HepG2 (cell line): ENCODE results near the gene FBXW10B. TPM values are rescaled to one million over a fixed set of nuclear protein-coding genes. Genes with fewer than 3 reads are reported as not detected.
"Not testable (repeated sequence)": the region's sequence is repeated elsewhere in the genome, so short reads cannot be mapped to it uniquely, and the experiment has no call there.

Experiments used
- ATAC-seq: fragments of 200-7000 bp; cut with Tn5 transposase; 3 replicates; pipeline ENCODE4 v1.9.1; 2020; ENCODE audit warnings: mild to moderate bottlenecking, moderate library complexity
- BruUV-seq: library from RNA; stranded (reverse); fragments of 400-500 nt; replicated peaks from 2 replicates; lab custom pipeline; 2021; lab: Mats Ljungman, UMichigan
- CTCF ChIA-PET: fragments of 300-600 bp; formaldehyde crosslinking; extraction: SDS; loops from one replicate; lab custom pipeline; 2021; ENCODE audit warnings: low total read pairs, inconsistent platforms, low intra/inter-chr PET ratio; lab: Yijun Ruan, JAX
- POLR2A ChIA-PET: fragments of 350-600 bp; sonication (Branson Sonifier 250); formaldehyde crosslinking; loops from one replicate; lab custom pipeline; 2020; ENCODE audit warnings: antibody characterized with exemption, inconsistent platforms; lab: Yijun Ruan, JAX
- DNase-seq: peaks from one replicate; pipeline ENCODE4 v3.0.0-alpha.2; 2015; ENCODE audit warnings: low spot score
- FAIRE-seq: peaks from 3 replicates; lab custom pipeline; 2011; peaks lifted over from hg19 to GRCh38; lab: Jason Lieb, UNC
- H2AFZ ChIP-seq: one replicate; pipeline ENCODE4 v1.6.1; 2011; ENCODE audit warnings: low read length, inconsistent platforms
- H3K27ac ChIP-seq: fragments of 300-600 bp; 3 replicates; pipeline ENCODE4 v1.8.0; 2011; ENCODE audit warnings: mixed run types, mild to moderate bottlenecking, mixed read lengths, low read length, inconsistent platforms; ENCODE audit not compliant: insufficient read depth; ENCODE audit errors: extremely low read length
- H3K27me3 ChIP-seq, 2 experiments: fragments of 200-600 bp in 1 of 2; 2 replicates in 1 of 2; 3 replicates in 1 of 2; pipeline versions ENCODE4 v1.6.0 to v1.8.0; 2011; ENCODE audit warnings: low read length in 2 of 2, mild to moderate bottlenecking in 2 of 2, moderate library complexity in 2 of 2, inconsistent platforms in 1 of 2; ENCODE audit not compliant: insufficient read depth in 2 of 2, control insufficient read depth in 1 of 2
- H3K36me3 ChIP-seq, 2 experiments: fragments of 200-600 bp in 1 of 2; replicated peaks in 1 of 2; 2 replicates in 1 of 2; 3 replicates in 1 of 2; pipeline versions ENCODE4 v1.5.1 to v1.8.0; 2011; ENCODE audit warnings: low read length in 2 of 2, inconsistent platforms in 1 of 2; ENCODE audit not compliant: insufficient read depth in 2 of 2, control insufficient read depth in 1 of 2
- H3K4me1 ChIP-seq: 2 replicates; pipeline ENCODE4 v1.5.1; 2012; ENCODE audit warnings: low read length, inconsistent platforms; ENCODE audit not compliant: insufficient read depth
- H3K4me2 ChIP-seq: 2 replicates; pipeline ENCODE4 v1.6.0; 2011; ENCODE audit warnings: low read depth, low read length, inconsistent platforms
- H3K4me3 ChIP-seq, 3 experiments: fragments of 200-600 bp in 1 of 3; sonication (generic), shearing (Covaris generic) in 1 of 3; replicated peaks in 1 of 3; 2 replicates each; pipeline ENCODE4 v1.5.1; 2011 to 2016; ENCODE audit warnings: low read length in 3 of 3, inconsistent platforms in 2 of 3, low read depth in 2 of 3, mild to moderate bottlenecking in 2 of 3, control low read depth in 1 of 3, mixed read lengths in 1 of 3; ENCODE audit not compliant: insufficient read depth in 1 of 3
- H3K79me2 ChIP-seq: one replicate; pipeline ENCODE4 v1.6.1; 2011; ENCODE audit warnings: low read length, inconsistent platforms; ENCODE audit not compliant: insufficient read depth
- H3K9ac ChIP-seq: 2 replicates; pipeline ENCODE4 v1.6.0; 2011; ENCODE audit warnings: mild to moderate bottlenecking, low read depth, low read length, inconsistent platforms; ENCODE audit not compliant: insufficient read depth
- H3K9me3 ChIP-seq: 2 replicates; pipeline ENCODE4 v1.5.1; 2012; ENCODE audit warnings: mild to moderate bottlenecking, low read length
- H4K20me1 ChIP-seq: 2 replicates; pipeline ENCODE4 v1.6.0; 2011; ENCODE audit warnings: inconsistent platforms, mild to moderate bottlenecking, low read length, moderate library complexity; ENCODE audit not compliant: insufficient read depth
- WGBS: methylation state at CpG from one replicate; pipeline ENCODE4 v1.1.6; 2017; ENCODE audit warnings: low lambda C conversion rate; 5-methylcytosine and 5-hydroxymethylcytosine counted together
- in situ Hi-C: cut with HindIII; loops from 2 replicates; pipeline ENCODE4 v1.10.0; 2017; ENCODE audit warnings: low pct_unique_long_range_greater_than_20kb; ENCODE audit not compliant: extremely low pct_ligation_motif_present
- intact Hi-C: fragments of 100-400 bp; cut with micrococcal nuclease; formaldehyde crosslinking; loops from one replicate; pipeline ENCODE4 v1.10.0; 2022; ENCODE audit not compliant: unreplicated experiment
- polyA plus RNA-seq, 8 experiments: library from polyadenylated mRNA; depleted of rRNA in 3 of 8; stranded (reverse) in 7 of 8; unstranded in 1 of 8; fragments of >200 nt; fragmentation: Illumina TruSeq in 4 of 8; extraction: Trizol in 4 of 8; gene quantifications; 2 replicates each; pipeline versions ENCODE4 v1.2.1 to v1.2.3, GENCODE V29; 2011 to 2016; ENCODE audit warnings: low read depth in 4 of 8, missing spikeins in 1 of 8, mixed read lengths in 1 of 8; ENCODE audit not compliant: insufficient read depth in 1 of 8
- small RNA-seq, 3 experiments: library from RNA; depleted of rRNA; stranded (forward); fragments of <200 nt; gene quantifications; one replicate each; pipeline ENCODE3, GENCODE V24; 2012; ENCODE audit warnings: low read depth in 2 of 3, low replicate concordance in 1 of 3; ENCODE audit not compliant: insufficient read length in 3 of 3, insufficient read depth in 2 of 3
- total RNA-seq, 5 experiments: library from RNA; depleted of rRNA; stranded (reverse); fragments of >200 nt; fragmentation: Illumina TruSeq; extraction: Trizol; gene quantifications; 2 replicates each; pipeline ENCODE4 v1.2.3, GENCODE V29; 2016; ENCODE audit warnings: low read depth in 1 of 5

The FBXW10B gene
- total and polyA plus RNA-seq, 2 of the 13 experiments (the other 11 are each of a cell fraction or from before 2014, with no cell fraction given) = 0.13 to 0.15 TPM

DNA sequence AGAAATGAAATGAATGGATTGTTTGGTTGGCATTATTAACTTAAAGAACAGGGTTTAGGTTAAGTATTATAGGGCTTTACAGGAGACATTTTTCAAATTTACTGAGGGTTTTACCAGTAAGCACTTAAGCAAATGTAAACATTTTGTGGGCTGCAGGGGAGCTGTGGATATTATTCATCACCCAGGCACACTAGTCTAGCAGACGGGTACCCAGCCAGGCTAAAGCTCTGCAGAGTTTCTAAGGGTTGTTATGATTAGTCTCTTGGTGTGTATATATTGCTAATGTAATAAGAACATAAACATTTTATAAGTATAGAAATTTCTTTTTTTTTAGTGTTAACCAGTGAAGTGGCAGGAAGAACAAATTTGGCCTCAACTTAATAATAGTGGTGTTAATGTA lies 42.7 kb downstream of the FBXW10B start:
- intact Hi-C loops, H3K9ac ChIP-seq, POLR2A ChIA-PET, CTCF ChIA-PET, FAIRE-seq, H4K20me1 ChIP-seq, H3K4me2 ChIP-seq, H3K4me1 ChIP-seq, BruUV-seq, DNase-seq, H2AFZ ChIP-seq, H3K9me3 ChIP-seq, H3K27me3 ChIP-seq, H3K36me3 ChIP-seq, H3K27ac ChIP-seq, H3K79me2 ChIP-seq, in situ Hi-C loops, ATAC-seq, H3K4me3 ChIP-seq: not testable (repeated sequence)
- no CpG with 5 or more reads among the region's 1 CpG for WGBS

DNA sequence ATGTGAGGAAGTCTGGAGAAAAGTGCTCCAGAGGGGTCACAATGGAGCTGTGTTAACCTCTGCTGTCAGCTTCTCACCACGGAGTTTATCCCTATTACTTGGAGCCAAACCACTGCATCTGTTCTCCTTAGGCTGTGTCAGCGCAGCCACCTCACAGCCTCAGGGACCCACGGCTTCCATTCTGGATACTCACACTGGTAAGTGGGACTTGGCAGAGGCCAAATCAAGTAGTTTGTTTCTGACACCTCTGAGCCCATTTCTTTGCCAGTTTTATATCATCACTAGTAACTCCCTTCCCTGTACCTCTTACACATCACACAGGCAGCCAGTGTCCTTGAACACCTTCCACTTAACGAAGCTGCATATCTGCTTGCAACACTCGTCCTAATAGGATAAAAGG lies 44.8 kb downstream of the FBXW10B start:
- in situ Hi-C loops, FAIRE-seq: not testable (repeated sequence)
- WGBS = 0% methylated on average over 1 of the region's 5 CpGs

DNA sequence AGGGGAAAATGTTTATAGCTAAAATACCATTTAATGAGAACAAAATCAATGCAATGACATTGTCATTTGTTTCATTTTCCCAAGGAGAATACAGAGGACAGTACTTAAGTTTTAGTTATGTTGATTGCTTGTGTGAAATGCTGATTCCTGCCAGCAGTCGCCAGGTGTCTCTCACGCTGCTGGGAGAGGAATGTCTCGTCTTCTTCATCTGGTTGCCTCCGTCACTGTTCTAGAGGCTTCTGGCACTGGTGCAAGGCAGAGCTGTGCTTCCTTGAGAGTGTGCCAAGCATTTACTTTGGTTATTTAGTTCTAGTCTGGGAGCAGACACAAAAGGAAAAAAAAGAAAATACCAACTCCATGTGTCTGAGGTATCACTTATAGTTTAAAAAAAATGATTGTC lies 45.6 kb downstream of the FBXW10B start:
- H3K27ac ChIP-seq, CTCF ChIA-PET, intact Hi-C loops, H4K20me1 ChIP-seq, H3K4me3 ChIP-seq, POLR2A ChIA-PET, ATAC-seq, H3K9ac ChIP-seq, in situ Hi-C loops, H3K9me3 ChIP-seq, H3K79me2 ChIP-seq, BruUV-seq, H3K4me2 ChIP-seq, H3K36me3 ChIP-seq, H2AFZ ChIP-seq, DNase-seq, H3K4me1 ChIP-seq, H3K27me3 ChIP-seq, FAIRE-seq: not testable (repeated sequence)
- WGBS = 2% methylated on average over 4 of the region's 4 CpGs

More for the DNA sequence above, 44.8 kb downstream of the FBXW10B start:
- CTCF ChIA-PET, POLR2A ChIA-PET, BruUV-seq, intact Hi-C loops, H3K9ac ChIP-seq, H3K27me3 ChIP-seq, H3K4me2 ChIP-seq, H4K20me1 ChIP-seq, H2AFZ ChIP-seq, H3K27ac ChIP-seq, ATAC-seq, H3K36me3 ChIP-seq, H3K4me3 ChIP-seq, DNase-seq, H3K4me1 ChIP-seq, H3K9me3 ChIP-seq, H3K79me2 ChIP-seq: not testable (repeated sequence)

Small RNA genes lying within 50 kb of the gene (small RNA-seq; reads per million reads assigned to genes)
- gene AC005838.1 (0 reads per million in 3 experiments), gene RF00090 (0 reads per million in 3 experiments)

Other genes with a start within 250 kb of the FBXW10B start
- gene CDRT4, start 152.1 kb downstream of the FBXW10B start, total RNA-seq (2016; rRNA removed; fragmentation: Illumina TruSeq; extraction: Trizol) = 1.9 and 5.8 TPM in 2 replicates
- gene CDRT4, start 152.1 kb downstream of the FBXW10B start, polyA plus RNA-seq (2011; rRNA removed) = 12.1 and 12.8 TPM in 2 replicates
- gene TVP23C, start 56.2 kb downstream of the FBXW10B start, total RNA-seq (2016; rRNA removed; fragmentation: Illumina TruSeq; extraction: Trizol) = 21.4 and 28.2 TPM in 2 replicates
- gene TVP23C, start 56.2 kb downstream of the FBXW10B start, polyA plus RNA-seq (2011; rRNA removed) = 9.2 and 10.4 TPM in 2 replicates
- gene TRIM16, start 64.6 kb upstream of the FBXW10B start, total RNA-seq (2016; rRNA removed; fragmentation: Illumina TruSeq; extraction: Trizol) = 18.3 and 23.4 TPM in 2 replicates
- 12.3 and 14.4 TPM in 2 replicates for gene TRIM16, start 64.6 kb upstream of the FBXW10B start, polyA plus RNA-seq (2011; rRNA removed)
- 38.8 and 47.8 TPM in 2 replicates for gene ZNF286A, start 80.0 kb upstream of the FBXW10B start, total RNA-seq (2016; rRNA removed; fragmentation: Illumina TruSeq; extraction: Trizol)
- gene ZNF286A, start 80.0 kb upstream of the FBXW10B start, polyA plus RNA-seq (2011; rRNA removed) = 9.2 and 12.7 TPM in 2 replicates
- gene TBC1D26, start 112.6 kb upstream of the FBXW10B start, total RNA-seq (2016; rRNA removed; fragmentation: Illumina TruSeq; extraction: Trizol) = not detected in 2 replicates
- 0.08 and 0.33 TPM in 2 replicates for gene TBC1D26, start 112.6 kb upstream of the FBXW10B start, polyA plus RNA-seq (2011; rRNA removed)